Measurements from ENCODE around the gene ST3GAL4.

- TF ChIP-seq CTCF (optimal IDR thresholded peaks at IDR 0.05 in 1 of 3, IDR thresholded peaks at IDR 0.05 in 1 of 3, conservative IDR thresholded peaks at IDR 0.05 in 1 of 3; ENCODE audit: extremely low read depth in 1 of 3, insufficient read depth in 2 of 3, low read length in 3 of 3) (no peak), EZH2 (IDR thresholded peaks at IDR 0.05; ENCODE audit: low read length) (no peak)
Measured at GRCh38 chr11:126434950-126435335, 79.5 kb downstream of the ST3GAL4 start.
